HL-60/S4 treated with phorbol 12-myristate 13-acetate at 8.2 ng/mL for 4 days and 3 days (cell line): ENCODE data around the gene NCKAP5L.
"Not testable (repeated sequence)": the region's sequence is repeated elsewhere in the genome, so short reads cannot be mapped to it uniquely, and the experiment has no call there.

Experiments used
- in situ Hi-C: fragments of 300-500 bp; cut with MboI; formaldehyde crosslinking; loops from 2 replicates; pipeline ENCODE4 v1.15.0; 2022; ENCODE audit warnings: low sequenced_read_pairs

NCKAP5L gene

DNA sequence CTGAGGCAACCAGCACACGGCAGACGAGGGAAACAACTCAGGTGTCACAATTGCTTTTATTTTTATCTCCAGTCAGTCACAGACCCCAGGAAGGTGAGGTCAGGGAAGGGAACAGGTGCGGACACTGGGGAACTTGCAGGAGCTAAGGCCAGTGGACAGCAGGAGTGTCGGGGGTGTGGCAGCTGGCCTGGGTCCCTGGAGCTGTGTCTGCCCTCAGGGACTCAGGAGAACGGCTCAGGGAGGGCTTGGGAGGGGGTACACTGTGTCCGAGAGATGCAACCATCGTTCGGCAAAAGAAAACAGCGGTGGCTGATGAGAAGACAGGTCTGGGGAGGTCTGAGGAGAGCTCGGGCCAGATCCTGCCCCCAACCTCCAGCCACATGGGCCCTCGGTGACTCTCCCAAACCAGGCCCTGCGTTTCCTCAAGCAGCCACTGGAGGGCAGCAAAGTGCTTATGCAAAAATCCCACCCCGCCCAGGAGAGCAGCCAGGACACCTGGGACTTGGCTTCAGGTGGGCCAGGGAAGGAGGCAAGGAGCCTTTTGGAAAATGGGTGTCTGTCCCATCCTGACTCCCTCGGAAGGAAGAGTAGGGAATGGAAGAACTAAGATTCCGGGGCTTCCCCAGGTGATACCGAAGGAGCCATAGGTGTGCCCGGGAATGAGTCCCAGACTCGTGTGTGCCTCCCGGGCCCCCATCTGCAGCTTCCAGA lies 38.8 kb upstream of the NCKAP5L start:
- in situ Hi-C loops: no loop called here

- in situ Hi-C loops: no loop called here
Observed at GRCh38 chr12:49865782-49866135, 37.5 kb upstream of the NCKAP5L start.

- in situ Hi-C loops: no loop called here
Observed at GRCh38 chr12:49865109-49865781, 37.0 kb upstream of the NCKAP5L start.

GRCh38 chr12:49864798-49865090 lies 36.5 kb upstream of the NCKAP5L start:
- in situ Hi-C loops: no loop called here

DNA sequence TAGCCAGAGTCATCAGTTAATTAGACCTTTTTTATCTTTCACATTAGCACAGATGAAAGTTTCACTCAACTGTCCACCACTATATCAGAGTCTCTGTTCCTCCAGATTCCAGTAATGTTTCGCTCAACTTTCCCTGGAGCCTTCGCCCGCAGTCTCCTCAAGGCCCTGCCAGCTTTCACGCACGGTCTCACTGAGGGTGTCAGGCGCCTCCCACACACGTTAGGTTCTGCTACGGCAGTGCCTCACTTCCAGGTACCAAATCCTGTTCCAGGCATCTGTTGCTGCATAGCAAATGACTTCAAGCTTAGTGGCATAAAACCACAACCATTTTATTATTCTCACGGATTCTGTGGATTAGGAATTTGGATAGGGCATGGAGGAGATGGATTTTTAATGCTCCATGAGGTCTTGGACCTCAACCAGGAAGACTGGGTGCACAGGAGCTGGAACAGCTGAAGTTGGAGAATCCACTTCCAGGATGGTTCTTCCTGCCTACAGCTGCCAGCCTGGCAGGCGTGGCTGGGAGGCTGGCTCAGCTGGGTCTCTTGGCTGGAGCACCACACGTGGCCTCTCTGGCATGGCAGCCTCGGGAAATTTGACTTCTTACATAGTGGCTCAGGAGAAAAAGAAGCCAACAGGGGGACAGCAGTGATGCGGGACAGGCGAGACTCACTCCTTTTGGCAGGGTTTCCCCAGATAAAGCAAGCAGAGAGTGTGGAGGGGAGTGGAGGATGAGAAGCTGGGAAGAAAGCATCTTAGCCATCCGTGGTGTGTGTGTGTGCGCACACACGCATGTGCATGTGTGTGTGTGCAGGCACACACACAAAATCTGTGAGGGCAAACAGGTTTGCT lies 36.0 kb upstream of the NCKAP5L start:
- in situ Hi-C loops: no loop called here

DNA sequence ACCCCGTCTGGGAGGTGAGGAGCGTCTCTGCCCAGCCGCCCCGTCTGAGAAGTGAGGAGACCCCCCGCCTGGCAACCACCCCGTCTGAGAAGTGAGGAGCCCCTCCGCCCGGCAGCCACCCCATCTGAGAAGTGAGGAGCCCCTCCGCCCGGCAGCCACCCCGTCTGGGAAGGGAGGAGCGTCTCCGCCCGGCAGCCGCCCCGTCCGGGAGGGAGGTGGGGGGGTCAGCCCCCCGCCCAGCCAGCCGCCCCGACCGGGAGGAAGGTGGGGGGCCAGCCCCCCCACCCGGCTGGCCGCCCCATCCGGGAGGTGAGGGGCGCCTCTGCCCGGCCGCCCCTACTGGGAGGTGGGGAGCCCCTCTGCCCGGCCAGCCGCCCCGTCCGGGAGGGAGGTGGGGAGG lies 32.7 kb upstream of the NCKAP5L start:
- in situ Hi-C loops: not testable (repeated sequence)

- in situ Hi-C loops: not testable (repeated sequence)
Observed at GRCh38 chr12:49855890-49856289, 27.7 kb upstream of the NCKAP5L start.

DNA sequence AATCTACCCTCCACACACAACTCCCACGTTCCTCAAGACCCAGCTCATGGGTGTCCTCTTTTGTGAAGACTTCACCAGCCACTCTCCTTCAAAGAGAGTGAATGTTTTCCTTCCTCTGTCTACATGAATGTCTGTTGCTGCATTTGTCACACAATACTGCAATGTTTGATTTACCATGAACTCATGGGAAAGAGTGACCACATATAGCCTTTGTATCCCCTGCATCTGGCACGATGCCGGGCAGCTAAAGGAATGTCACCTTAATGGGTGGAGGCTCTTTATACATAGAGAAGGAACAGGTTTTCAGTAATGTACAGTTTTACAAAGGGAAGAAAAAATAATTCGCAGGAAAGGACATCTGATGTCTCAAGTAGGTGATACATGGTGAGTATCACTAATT lies 26.8 kb upstream of the NCKAP5L start:
- in situ Hi-C loops: no loop called here

GRCh38 chr12:49853671-49854070 lies 25.5 kb upstream of the NCKAP5L start:
- in situ Hi-C loops: no loop called here

DNA sequence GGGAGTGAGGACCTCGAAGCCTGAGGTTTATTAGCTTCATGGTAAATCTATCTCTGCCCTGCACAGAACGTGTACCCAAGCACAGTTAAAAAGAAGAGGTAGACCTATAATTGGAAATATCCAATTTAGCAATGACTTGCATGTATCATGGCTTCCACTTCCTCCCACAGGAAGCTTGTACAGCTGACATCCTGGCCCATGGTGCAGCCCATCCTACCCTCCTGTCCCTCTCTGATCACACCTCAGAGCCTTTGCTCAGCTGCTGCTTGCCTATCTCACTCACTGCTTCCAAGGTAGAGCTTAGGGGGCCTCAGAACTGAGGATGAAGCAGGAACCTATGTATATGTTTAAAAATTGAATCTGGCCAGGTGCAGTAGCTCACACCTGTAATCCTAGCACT lies 18.9 kb upstream of the NCKAP5L start:
- in situ Hi-C loops: no loop called here

- in situ Hi-C loops: no loop called here
Observed at GRCh38 chr12:49846032-49846431, 17.8 kb upstream of the NCKAP5L start.

DNA sequence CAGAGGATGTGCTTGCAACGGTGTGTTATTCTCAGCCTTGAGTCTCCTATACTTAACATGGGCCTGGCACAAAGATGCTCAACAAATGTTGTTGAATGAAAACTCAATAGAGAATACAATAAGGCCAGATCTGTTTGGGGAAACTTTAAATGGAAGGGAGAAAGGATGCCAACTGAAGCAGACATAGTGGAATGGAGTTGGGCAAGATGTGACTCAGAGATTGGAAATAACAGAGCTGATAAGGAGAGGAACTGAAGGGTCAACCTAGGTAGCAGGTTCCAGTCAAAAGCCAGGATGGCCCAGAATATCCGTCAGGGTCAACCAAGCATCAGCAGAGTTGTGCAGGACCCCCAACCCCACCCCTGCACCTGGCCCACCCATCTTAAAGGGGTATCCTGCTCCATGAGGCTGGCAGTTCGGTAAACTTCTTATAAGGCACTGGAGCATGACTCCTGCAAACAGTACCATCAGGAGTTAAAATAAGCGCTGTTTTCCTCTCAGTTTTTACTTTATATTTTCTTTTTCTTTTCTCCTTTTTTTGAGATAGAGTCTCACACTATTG lies 15.7 kb upstream of the NCKAP5L start:
- in situ Hi-C loops: no loop called here

DNA sequence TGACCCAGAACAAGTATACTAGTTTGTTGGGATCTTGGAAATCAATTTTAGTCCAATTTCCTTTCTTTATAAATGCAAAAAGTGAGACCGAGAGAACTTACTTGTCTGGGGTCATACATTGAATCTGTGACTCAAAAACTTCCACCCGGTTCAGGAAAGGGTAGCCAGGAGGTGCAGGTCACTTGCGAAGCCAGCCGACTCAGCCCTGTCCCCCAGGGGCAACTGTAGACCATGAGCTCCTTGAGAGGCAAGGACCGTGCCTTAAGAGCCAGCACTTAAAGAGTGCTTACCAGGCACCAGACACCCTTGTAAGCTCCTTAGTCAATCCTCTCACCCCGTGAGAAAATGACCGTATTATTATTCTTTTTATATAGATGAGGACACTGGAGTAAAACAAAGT lies 15.2 kb upstream of the NCKAP5L start:
- in situ Hi-C loops: no loop called here

DNA sequence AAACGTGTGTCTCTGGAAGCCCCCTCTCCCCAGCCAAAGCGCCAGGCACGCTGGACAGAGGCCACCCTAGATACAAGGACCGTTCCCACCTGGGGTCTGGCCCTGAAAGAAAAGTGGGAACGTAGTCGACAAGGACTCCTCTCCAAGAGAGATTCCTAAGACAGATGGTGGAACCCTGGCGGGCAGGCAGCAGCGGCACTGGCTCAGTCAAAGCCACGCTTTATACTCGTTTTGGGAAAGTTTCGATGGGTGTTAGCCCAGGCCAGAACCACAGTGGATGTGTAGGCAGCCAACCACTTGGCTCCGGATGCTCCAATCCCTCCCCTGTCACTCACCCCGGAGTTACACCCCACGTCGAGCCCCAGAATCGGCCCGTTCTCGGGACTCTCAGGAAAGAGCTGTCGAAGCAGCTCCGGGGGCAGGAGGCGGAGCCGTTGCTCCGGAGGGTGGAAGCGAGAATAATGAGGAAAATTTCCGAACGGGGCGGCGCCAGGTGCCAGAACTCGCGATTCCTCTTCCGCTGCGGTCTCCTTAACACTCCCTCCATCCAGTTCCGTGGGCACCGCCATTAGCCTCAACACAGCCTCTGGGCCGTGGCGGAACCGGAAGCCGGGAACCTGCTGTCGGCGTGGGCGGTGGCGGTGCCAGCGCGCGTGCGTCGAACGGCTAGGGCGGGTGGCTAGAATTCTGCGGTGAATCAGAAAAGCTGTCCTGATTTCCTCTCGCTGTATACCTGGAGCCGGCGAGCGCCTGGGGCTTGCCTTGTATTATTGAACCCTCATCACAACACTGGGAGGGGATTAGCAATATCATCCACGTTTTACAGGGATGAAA lies 14.5 kb upstream of the NCKAP5L start, which contains the start of gene BCDIN3D:
Gene BCDIN3D, minus strand, starts transcription at position 588 of the 834 bp plus-strand sequence. Its CDS starts 19 bp downstream, at position 569.
- in situ Hi-C loops: no loop called here

DNA sequence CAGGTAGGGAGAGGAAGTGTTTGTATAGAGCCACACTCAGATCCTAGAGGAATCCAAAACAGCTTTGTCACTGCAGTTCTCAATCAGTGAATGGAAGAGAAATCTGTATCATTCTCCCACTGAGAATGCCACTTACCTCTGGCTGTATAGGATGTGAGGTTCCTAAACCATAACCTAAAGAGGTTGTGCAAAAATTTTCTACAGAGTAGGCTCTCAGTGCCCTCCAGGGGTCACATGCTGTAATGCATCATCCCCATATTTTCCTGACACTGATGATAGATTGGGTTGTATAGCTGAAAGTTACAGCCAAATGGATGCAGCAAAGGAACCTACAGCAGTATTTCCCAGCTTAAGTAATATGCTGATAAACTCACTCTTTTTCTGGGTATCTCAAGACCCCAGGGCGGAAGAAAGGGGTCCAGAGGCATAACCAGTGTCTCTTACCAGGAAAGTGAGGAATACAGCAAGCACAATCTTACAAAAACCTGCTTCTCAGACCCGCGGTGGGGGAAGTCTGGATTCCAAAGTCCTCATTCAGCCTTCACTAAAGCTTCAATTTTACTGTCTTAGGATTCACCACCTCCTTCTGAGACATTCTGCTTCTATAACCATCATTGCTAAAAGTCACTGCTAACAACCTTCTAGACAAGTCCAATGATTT lies 10.9 kb upstream of the NCKAP5L start:
- in situ Hi-C loops: loop anchor here (5.0 kb wide), 1 partner anchor 57 kb away; no protein-coding TSS in a partner anchor

GRCh38 chr12:49832836-49833421 lies 4.7 kb upstream of the NCKAP5L start:
- in situ Hi-C loops: no loop called here

DNA sequence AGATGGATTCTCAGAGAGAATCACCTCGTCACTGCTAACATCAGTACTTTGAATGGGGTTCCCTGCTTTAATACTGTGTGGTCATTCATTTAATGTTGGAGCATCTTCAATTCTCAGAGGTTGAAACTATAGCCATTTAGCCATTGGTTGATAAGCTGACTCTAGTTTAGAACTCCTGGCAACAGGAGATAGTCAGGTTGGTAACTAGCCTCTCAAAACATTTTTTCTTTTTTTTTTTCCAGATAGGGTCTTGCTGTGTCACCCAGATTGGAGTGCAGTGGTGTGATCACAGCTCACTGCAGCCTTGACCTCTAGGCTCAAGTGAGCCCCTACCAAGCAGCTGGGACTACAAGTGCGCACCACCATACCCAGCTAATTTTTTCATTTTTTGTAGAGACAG lies 3.5 kb upstream of the NCKAP5L start:
- in situ Hi-C loops: no loop called here

DNA sequence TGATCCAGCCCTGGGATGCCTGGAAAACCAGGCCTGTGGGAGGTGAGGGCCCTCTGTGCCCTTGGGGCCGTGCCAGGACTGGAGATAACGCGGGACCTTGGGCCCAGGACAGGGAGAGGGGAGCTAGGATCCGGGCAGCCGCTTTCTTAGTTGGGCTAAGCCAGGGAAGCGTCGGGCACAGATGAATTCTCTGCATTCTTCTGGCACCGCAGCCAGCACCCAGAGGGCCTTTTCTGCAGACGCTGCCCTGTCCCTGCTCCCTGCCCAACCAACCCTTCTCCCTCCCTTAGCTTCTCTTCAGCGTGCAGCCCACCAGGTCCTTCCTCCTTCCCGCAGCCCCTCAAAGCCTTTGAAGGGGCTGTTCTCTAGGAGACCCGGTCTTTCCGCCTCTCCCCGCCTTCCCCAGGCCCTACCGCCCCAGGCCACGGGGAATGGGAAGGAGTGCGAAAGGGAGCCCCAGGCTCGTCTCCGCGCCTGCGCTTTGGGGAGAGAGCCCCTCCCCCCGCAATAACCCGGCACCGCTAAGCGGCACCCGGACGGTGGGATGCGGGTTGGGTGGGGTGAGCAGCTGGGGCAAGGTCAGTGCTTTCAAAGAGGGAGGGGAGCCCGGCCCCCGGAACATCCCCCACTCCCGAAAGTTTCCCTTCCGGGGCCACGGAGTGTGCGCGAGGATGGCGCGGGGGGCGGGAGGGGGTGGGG lies 663 bp downstream of the NCKAP5L start:
- in situ Hi-C loops: no loop called here

DNA sequence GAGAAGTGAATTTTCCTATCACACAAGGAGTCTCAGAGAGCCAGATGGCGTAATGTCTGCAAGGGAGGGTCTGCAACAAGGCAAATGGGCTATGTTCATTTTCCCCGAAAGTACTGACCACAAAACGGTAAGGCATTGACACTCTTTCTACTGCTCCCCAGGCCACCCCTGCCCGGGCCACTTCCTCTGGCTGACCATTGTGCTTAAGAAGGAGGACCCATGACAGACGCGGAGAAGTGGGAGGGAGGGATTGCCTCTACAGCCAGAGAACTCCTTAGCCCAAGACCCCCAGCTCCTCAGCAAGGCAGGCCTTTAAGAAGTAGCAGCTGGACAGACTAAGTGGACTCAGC lies 1.2 kb downstream of the NCKAP5L start:
- in situ Hi-C loops: no loop called here
